ENCODE results near the gene RLIM. TPM values are rescaled to one million over a fixed set of nuclear protein-coding genes. Genes with fewer than 3 reads are reported as not detected.
A peak's percentile ranks its signal among the peaks of the same experiment; 100 is the strongest.

The RLIM gene
- total RNA-seq (2014; rRNA removed; shearing (Covaris generic)) (34.1 and 40.1 TPM in 2 replicates), polyA plus RNA-seq (2016; fragmentation: Nextera tagmentation; extraction: Ambion mirVana) (5.7 and 6.6 TPM in 2 replicates)
- long read RNA-seq, full-length matches to known transcripts = 5 of 10 reads
- long read RNA-seq, partial matches to known transcripts = 0 of 10 reads
- long read RNA-seq, other reads (novel, unspliced or antisense) = 5 of 10 reads

- peak within 1 kb of the TSS; percentile 96 for H3K27ac ChIP-seq (ENCODE audit: low read depth)
- H3K79me2 ChIP-seq (replicated peaks; ENCODE audit: insufficient read depth) = peaks cover 51% of the 10 kb centered on the region
- peak within 1 kb of the TSS; percentile 82 for H3K4me3 ChIP-seq
- Mint-ChIP-seq H3K9me3 (no peaks in the 10 kb centered on the region), H3K4me1 (no peaks in the 10 kb centered on the region), H3K36me3 (ENCODE audit: low read depth) (peaks cover 29% of the 10 kb centered on the region; the same call in 2 of the 3 replicates), H3K27ac (peak within 1 kb of the TSS; percentile 99), H3K27me3 (ENCODE audit: insufficient read depth, low read depth, poor library complexity) (peaks cover 2% of the 10 kb centered on the region), H3K4me3 (peak within 1 kb of the TSS; percentile 93)
- DNase-seq (ENCODE audit: low spot score) (peak; percentile 93), ATAC-seq (peak; percentile 97)
- H4K20me1 ChIP-seq (replicated peaks; ENCODE audit: insufficient read depth) = peaks cover 4% of the 10 kb centered on the region; the same call in 1 of the 2 replicates
- H3K9me2 ChIP-seq (ENCODE audit: insufficient read depth) = no peaks in the 10 kb centered on the region
- H3K27me3 ChIP-seq (ENCODE audit: insufficient read depth) = no peaks in the 10 kb centered on the region
- H3F3A ChIP-seq (replicated peaks; ENCODE audit: low read depth) = no peaks in the 10 kb centered on the region
- peak within 1 kb of the TSS; percentile 85 for H3K4me2 ChIP-seq
- peak within 1 kb of the TSS; percentile 87; the same call in 1 of the 2 replicates for H2AFZ ChIP-seq
- TF ChIP-seq ZNF114 (CRISPR knock-in tag; IDR thresholded peaks at IDR 0.05) (no peak), POLR2AphosphoS5 (IDR thresholded peaks at IDR 0.05; ENCODE audit: low read depth) (peak; percentile 72), ETS1 (IDR thresholded peaks at IDR 0.05) (no peak), STAT1 (IDR thresholded peaks at IDR 0.05; ENCODE audit: unreplicated experiment) (no peak), CREB1 (CRISPR knock-in tag; IDR thresholded peaks at IDR 0.05; ENCODE audit: low read depth) (peak; percentile 81)
- H3K4me1 ChIP-seq (ENCODE audit: insufficient read depth) = peaks cover 10% of the 10 kb centered on the region; the same call in 1 of the 2 replicates
- H3K36me3 ChIP-seq (ENCODE audit: insufficient read depth) = no peaks in the 10 kb centered on the region
Observed at GRCh38 chrX:74614093-74614909, at the start of gene RLIM. Gene RLIM, minus strand, starts transcription at chrX:74614624. Its CDS starts 18,647 bp downstream, at chrX:74595977.

- no peaks in the 10 kb centered on the region for H3K27me3 ChIP-seq (ENCODE audit: insufficient read depth)
- no peak overlapping the region for H3K4me3 ChIP-seq
- ATAC-seq = no peak
- no peaks in the 10 kb centered on the region for H3K36me3 Mint-ChIP-seq (ENCODE audit: low read depth)
- peak; percentile 4 for DNase-seq (ENCODE audit: low spot score)
- H3K4me3 Mint-ChIP-seq = no peak overlapping the region
- H3K9me2 ChIP-seq (ENCODE audit: insufficient read depth) = no peaks in the 10 kb centered on the region
- no peak overlapping the region for H3K27ac Mint-ChIP-seq
- no peaks in the 10 kb centered on the region for H3K36me3 ChIP-seq (ENCODE audit: insufficient read depth)
- H3K27me3 Mint-ChIP-seq (ENCODE audit: insufficient read depth, low read depth, poor library complexity) = no peaks in the 10 kb centered on the region
- no peak overlapping the region for H3K27ac ChIP-seq (ENCODE audit: low read depth)
- no peaks in the 10 kb centered on the region for H3F3A ChIP-seq (replicated peaks; ENCODE audit: low read depth)
- no peak overlapping the region for H2AFZ ChIP-seq
- H4K20me1 ChIP-seq (replicated peaks; ENCODE audit: insufficient read depth) = no peaks in the 10 kb centered on the region
- no peaks in the 10 kb centered on the region for H3K4me1 Mint-ChIP-seq
- H3K9me3 Mint-ChIP-seq = no peaks in the 10 kb centered on the region; the same call in 2 of the 3 replicates
- no peak overlapping the region for H3K4me2 ChIP-seq
- no peaks in the 10 kb centered on the region for H3K4me1 ChIP-seq (ENCODE audit: insufficient read depth)
- no peaks in the 10 kb centered on the region for H3K79me2 ChIP-seq (replicated peaks; ENCODE audit: insufficient read depth)
- TF ChIP-seq ZNF114 (CRISPR knock-in tag; IDR thresholded peaks at IDR 0.05) (no peak), CREB1 (CRISPR knock-in tag; IDR thresholded peaks at IDR 0.05; ENCODE audit: low read depth) (no peak), EZH2 (IDR thresholded peaks at IDR 0.05; ENCODE audit: low read depth, unreplicated experiment) (no peak), ETS1 (IDR thresholded peaks at IDR 0.05) (no peak), STAT1 (IDR thresholded peaks at IDR 0.05; ENCODE audit: unreplicated experiment) (no peak), POLR2AphosphoS5 (IDR thresholded peaks at IDR 0.05; ENCODE audit: low read depth) (no peak), ZNF331 (CRISPR knock-in tag; IDR thresholded peaks at IDR 0.05; ENCODE audit: low read depth) (no peak), EZH2phosphoT487 (IDR thresholded peaks at IDR 0.05; ENCODE audit: unreplicated experiment) (no peak), REST (IDR thresholded peaks at IDR 0.05; ENCODE audit: unreplicated experiment) (no peak), CTCF (conservative IDR thresholded peaks at IDR 0.05; ENCODE audit: low read depth in 2 of 2) (no peak)
Observed at GRCh38 chrX:74656079-74656745, 41.8 kb upstream of the RLIM start.

Measured in GM23338 (cell line).